ENCODE measurements around the gene INPP4B. TPM values are rescaled to one million over a fixed set of nuclear protein-coding genes. Genes with fewer than 3 reads are reported as not detected.

INPP4B gene
- total RNA-seq, 1 experiment from 2014 or later: 0.07 TPM

DNA sequence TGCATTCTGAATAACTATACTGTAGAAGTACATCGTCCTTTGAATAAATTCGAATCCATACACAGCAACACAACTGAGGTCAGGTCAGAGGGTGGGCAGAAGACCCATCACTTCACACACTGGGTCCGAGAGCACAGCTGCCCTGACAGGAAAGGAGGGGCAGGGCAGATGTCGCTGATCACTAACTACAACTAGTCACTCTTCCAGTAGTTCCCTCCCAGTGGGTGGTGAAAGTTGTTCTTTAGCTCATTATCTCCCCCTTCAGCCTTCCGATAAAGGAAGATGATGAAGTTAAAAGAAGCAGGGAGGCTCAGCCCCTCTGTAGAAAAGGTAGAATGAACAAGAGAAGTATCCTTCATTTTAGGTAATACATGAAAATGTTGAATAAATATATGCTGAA, 278.9 kb downstream of the INPP4B start:
- H3K4me2 ChIP-seq (ENCODE audit: insufficient read depth, insufficient read length, low read length): no peak overlapping the region
- no peaks in the 10 kb centered on the region for H3K79me1 ChIP-seq (ENCODE audit: insufficient read depth, low read depth, low read length, poor library complexity, severe bottlenecking)
- Mint-ChIP-seq H3K36me3 (ENCODE audit: insufficient read depth in 1 of 3, low read depth in 3 of 3) (no peaks in the 10 kb centered on the region), H3K4me1 (peaks cover 14 to 17% of the 10 kb centered on the region in 2 experiments), H3K9me3 (no peaks in the 10 kb centered on the region; a peak in 1 of 5 replicates), H3K4me3 (no peak overlapping the region), H3K27ac (no peak overlapping the region), H3K27me3 (ENCODE audit: low read depth) (no peaks in the 10 kb centered on the region)
- no peak overlapping the region for H2AFZ ChIP-seq (ENCODE audit: low read length)
- H3K18ac ChIP-seq (ENCODE audit: insufficient read length, low read depth, low read length): no peak overlapping the region
- no peak overlapping the region for H4K91ac ChIP-seq (ENCODE audit: insufficient read length, low read depth, low read length)
- H3K79me2 ChIP-seq (ENCODE audit: insufficient read depth, low read length): no peaks in the 10 kb centered on the region
- H3K9ac ChIP-seq (ENCODE audit: extremely low read depth, insufficient read length, low read length): no peak overlapping the region
- H3K56ac ChIP-seq (ENCODE audit: insufficient read length, low read depth, low read length): no peak overlapping the region
- H3K9me3 ChIP-seq (ENCODE audit: control insufficient read depth, low read depth, low read length): no peaks in the 10 kb centered on the region
- no peak overlapping the region for H2BK120ac ChIP-seq (ENCODE audit: low read depth, low read length, poor library complexity, severe bottlenecking)
- H2BK5ac ChIP-seq (ENCODE audit: insufficient read length, low read length): no peak overlapping the region
- no peak overlapping the region for H2BK15ac ChIP-seq (ENCODE audit: low read depth, low read length)
- WGBS (ENCODE audit: extremely low coverage, insufficient read length, low lambda C conversion rate): no CpG with 5 or more reads among the region's 5 CpGs
- no peak overlapping the region for H3K23ac ChIP-seq (ENCODE audit: insufficient read length, low read depth, low read length)
- no peak overlapping the region for H4K5ac ChIP-seq (ENCODE audit: insufficient read length, low read depth, low read length)
- no peak overlapping the region for H3T11ph ChIP-seq (ENCODE audit: low read length)
- H3K27ac ChIP-seq (ENCODE audit: insufficient read length, low read depth, low read length): no peak overlapping the region
- H2AK5ac ChIP-seq (ENCODE audit: insufficient read length, low read length): no peak overlapping the region
- no peaks in the 10 kb centered on the region for H4K20me1 ChIP-seq (ENCODE audit: control insufficient read depth, insufficient read depth, insufficient read length)
- DNase-seq: peak; percentile 57
- H3K4ac ChIP-seq (ENCODE audit: low read depth, low read length): no peak overlapping the region
- TF ChIP-seq, protein P1, sequence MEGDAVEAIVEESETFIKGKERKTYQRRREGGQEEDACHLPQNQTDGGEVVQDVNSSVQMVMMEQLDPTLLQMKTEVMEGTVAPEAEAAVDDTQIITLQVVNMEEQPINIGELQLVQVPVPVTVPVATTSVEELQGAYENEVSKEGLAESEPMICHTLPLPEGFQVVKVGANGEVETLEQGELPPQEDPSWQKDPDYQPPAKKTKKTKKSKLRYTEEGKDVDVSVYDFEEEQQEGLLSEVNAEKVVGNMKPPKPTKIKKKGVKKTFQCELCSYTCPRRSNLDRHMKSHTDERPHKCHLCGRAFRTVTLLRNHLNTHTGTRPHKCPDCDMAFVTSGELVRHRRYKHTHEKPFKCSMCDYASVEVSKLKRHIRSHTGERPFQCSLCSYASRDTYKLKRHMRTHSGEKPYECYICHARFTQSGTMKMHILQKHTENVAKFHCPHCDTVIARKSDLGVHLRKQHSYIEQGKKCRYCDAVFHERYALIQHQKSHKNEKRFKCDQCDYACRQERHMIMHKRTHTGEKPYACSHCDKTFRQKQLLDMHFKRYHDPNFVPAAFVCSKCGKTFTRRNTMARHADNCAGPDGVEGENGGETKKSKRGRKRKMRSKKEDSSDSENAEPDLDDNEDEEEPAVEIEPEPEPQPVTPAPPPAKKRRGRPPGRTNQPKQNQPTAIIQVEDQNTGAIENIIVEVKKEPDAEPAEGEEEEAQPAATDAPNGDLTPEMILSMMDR (conservative IDR thresholded peaks at IDR 0.05): peak; percentile 48; the same call in 2 of the 3 replicates
- H3K23me2 ChIP-seq (ENCODE audit: insufficient read length, low read depth, low read length, poor library complexity, severe bottlenecking): no peaks in the 10 kb centered on the region
- no peak overlapping the region for H2BK20ac ChIP-seq (ENCODE audit: low read depth, low read length, poor library complexity, severe bottlenecking)
- no peaks in the 10 kb centered on the region for H3K27me3 ChIP-seq (ENCODE audit: insufficient read depth, low read length)
- H2BK12ac ChIP-seq (ENCODE audit: insufficient read length, low read depth, low read length): no peak overlapping the region
- no peak overlapping the region for H4K8ac ChIP-seq (replicated peaks; ENCODE audit: insufficient read length, low read depth, low read length)
- no peaks in the 10 kb centered on the region; the same call in 1 of the 2 replicates for H3K4me1 ChIP-seq (ENCODE audit: insufficient read depth, low read length)
- H3K14ac ChIP-seq (ENCODE audit: insufficient read depth, low read length): no peak overlapping the region

Data from H9 (cell line).